SJCRH30 (cell line): ENCODE measurements around the gene SPATA31C1. TPM values are rescaled to one million over a fixed set of nuclear protein-coding genes. Genes with fewer than 3 reads are reported as not detected.
A peak's percentile ranks its signal among the peaks of the same experiment; 100 is the strongest.

Source experiments
- DNase-seq, 2 experiments: peaks; one replicate each; pipeline ENCODE4 v3.0.0-alpha.2; 2015 to 2020
- H3K27ac ChIP-seq: fragments of 250-450 bp; sonication (Bioruptor Pico); 2 replicates; pipeline ENCODE4 v1.5.1; 2020; ENCODE audit warnings: mild to moderate bottlenecking, moderate library complexity
- H3K27me3 ChIP-seq: fragments of 250-450 bp; sonication (Bioruptor Pico); 2 replicates; pipeline ENCODE4 v1.5.1; 2020; ENCODE audit warnings: mild to moderate bottlenecking, moderate library complexity
- H3K36me3 ChIP-seq: fragments of 250-450 bp; sonication (Bioruptor Pico); 2 replicates; pipeline ENCODE4 v1.5.1; 2020; ENCODE audit warnings: mild to moderate bottlenecking, moderate library complexity
- H3K4me1 ChIP-seq: fragments of 250-450 bp; sonication (Bioruptor Pico); 2 replicates; pipeline ENCODE4 v1.5.1; 2020; ENCODE audit warnings: mild to moderate bottlenecking, moderate library complexity
- H3K4me3 ChIP-seq: fragments of 250-450 bp; sonication (Bioruptor Pico); 2 replicates; pipeline ENCODE4 v1.5.1; 2020; ENCODE audit warnings: mild to moderate bottlenecking, moderate library complexity
- H3K9me3 ChIP-seq: fragments of 250-450 bp; sonication (Bioruptor Pico); replicated peaks from 2 replicates; pipeline ENCODE4 v1.5.1; 2020; ENCODE audit warnings: mild to moderate bottlenecking, moderate library complexity
- total RNA-seq: library from RNA; depleted of rRNA; stranded (reverse); fragments of >200 nt; shearing (Covaris generic); gene quantifications from 2 replicates; pipeline ENCODE4 v1.2.3, GENCODE V29; 2014

Gene SPATA31C1
- total RNA-seq, 1 experiment from 2014 or later: 0.14 TPM

GRCh38 chr9:87882627-87883026 lies 35.1 kb upstream of the SPATA31C1 start, which contains the start of gene SPATA31E1:
Gene SPATA31E1 (plus strand): TSS chr9:87882877. CDS start chr9:87882892, 15 bp downstream.
- no peaks in the 10 kb centered on the region for H3K9me3 ChIP-seq
- H3K27ac ChIP-seq: no peak within 1 kb of the TSS
- H3K4me3 ChIP-seq: no peak within 1 kb of the TSS
- no peak for DNase-seq
- no peaks in the 10 kb centered on the region for H3K36me3 ChIP-seq
- no peaks in the 10 kb centered on the region for H3K27me3 ChIP-seq
- no peaks in the 10 kb centered on the region for H3K4me1 ChIP-seq

DNA sequence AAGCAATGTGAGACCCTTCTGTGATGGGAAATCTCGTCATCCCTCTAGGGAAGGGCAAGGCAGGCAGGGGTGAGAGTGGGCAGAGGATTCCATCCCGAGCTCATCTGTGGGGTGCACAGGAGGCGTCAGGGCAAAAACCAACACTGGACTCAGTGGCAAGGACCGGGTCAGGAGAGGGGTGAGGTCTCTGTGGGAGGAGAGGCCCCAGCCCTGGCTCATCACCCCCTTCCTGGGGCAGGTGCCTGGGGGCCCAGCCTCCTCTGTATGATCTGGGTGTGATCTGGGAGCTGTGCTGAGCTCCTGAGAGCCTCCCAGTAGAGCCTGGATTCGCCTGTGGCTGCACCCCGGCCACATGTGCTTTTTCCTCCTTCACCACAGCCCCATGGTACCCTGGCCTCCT lies 34.5 kb upstream of the SPATA31C1 start:
- no peaks in the 10 kb centered on the region for H3K4me1 ChIP-seq
- H3K4me3 ChIP-seq: no peak overlapping the region

GRCh38 chr9:87883990-87884389 lies 33.8 kb upstream of the SPATA31C1 start:
- no peaks in the 10 kb centered on the region for H3K36me3 ChIP-seq
- H3K27me3 ChIP-seq: no peaks in the 10 kb centered on the region
- H3K4me1 ChIP-seq: no peaks in the 10 kb centered on the region
- no peak overlapping the region for H3K4me3 ChIP-seq
- peak in 1 of 2 experiments; percentile 39 for DNase-seq
- no peak overlapping the region for H3K27ac ChIP-seq
- no peaks in the 10 kb centered on the region for H3K9me3 ChIP-seq

More for the DNA sequence above, 34.5 kb upstream of the SPATA31C1 start:
- Histone ChIP-seq H3K27ac (no peak overlapping the region), H3K36me3 (no peaks in the 10 kb centered on the region), H3K27me3 (no peaks in the 10 kb centered on the region), H3K9me3 (no peaks in the 10 kb centered on the region)
- DNase-seq: no peak

- Histone ChIP-seq H3K4me1 (no peaks in the 10 kb centered on the region), H3K4me3 (no peak overlapping the region), H3K9me3 (no peaks in the 10 kb centered on the region), H3K27me3 (no peaks in the 10 kb centered on the region), H3K36me3 (no peaks in the 10 kb centered on the region), H3K27ac (no peak overlapping the region)
- DNase-seq: no peak
Observed at GRCh38 chr9:87884578-87885459, 32.9 kb upstream of the SPATA31C1 start.

GRCh38 chr9:87885484-87886189 lies 32.1 kb upstream of the SPATA31C1 start:
- Histone ChIP-seq H3K4me3 (no peak overlapping the region), H3K27me3 (no peaks in the 10 kb centered on the region), H3K36me3 (no peaks in the 10 kb centered on the region)

GRCh38 chr9:87886210-87886932 lies 31.4 kb upstream of the SPATA31C1 start:
- no peaks in the 10 kb centered on the region for H3K27me3 ChIP-seq
- no peak overlapping the region for H3K27ac ChIP-seq
- H3K9me3 ChIP-seq: no peaks in the 10 kb centered on the region
- no peaks in the 10 kb centered on the region for H3K4me1 ChIP-seq
- no peak for DNase-seq
- no peak overlapping the region for H3K4me3 ChIP-seq
- H3K36me3 ChIP-seq: no peaks in the 10 kb centered on the region

More at GRCh38 chr9:87885484-87886189, 32.1 kb upstream of the SPATA31C1 start:
- H3K9me3 ChIP-seq: no peaks in the 10 kb centered on the region
- no peak overlapping the region for H3K27ac ChIP-seq
- no peaks in the 10 kb centered on the region for H3K4me1 ChIP-seq
- DNase-seq: no peak

- H3K27me3 ChIP-seq: no peaks in the 10 kb centered on the region
- DNase-seq: no peak
Observed at GRCh38 chr9:87886933-87887505, 30.7 kb upstream of the SPATA31C1 start.

DNA sequence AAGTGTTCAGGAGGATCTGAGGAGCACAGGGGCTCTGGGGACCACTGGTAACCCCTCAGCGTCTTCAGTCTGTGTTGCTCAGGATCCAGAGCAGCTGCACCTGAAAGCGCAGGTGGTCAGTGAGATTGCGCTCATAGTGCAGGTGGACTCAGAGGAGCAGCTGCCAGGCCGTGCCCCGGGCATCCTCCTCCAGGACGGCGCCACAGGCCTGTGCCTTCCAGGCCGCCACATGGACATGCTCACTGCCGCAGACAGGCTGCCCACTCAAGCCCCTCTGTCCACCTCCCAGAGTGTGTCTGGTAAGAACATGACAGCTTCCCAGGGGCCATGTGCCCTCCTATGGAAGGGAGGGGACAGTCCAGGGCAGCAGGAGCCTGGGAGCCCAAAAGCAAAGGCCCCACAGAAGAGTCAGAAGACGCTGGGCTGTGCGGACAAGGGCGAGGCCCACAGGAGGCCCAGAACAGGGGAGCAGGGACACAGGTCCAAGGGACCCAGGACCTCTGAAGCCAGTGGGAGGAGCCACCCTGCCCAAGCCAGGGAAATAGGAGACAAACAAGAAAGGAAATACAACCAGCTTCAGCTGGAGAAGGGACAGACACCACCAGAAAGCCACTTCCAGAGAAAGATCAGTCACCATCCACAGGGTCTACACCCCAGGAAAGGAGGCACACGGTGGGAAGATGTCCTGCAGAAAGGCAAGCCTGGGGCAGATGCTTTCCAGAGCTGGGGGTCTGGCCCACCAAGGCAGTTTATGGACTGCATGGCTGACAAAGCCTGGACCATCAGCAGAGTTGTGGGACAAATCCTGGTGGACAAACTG lies 29.9 kb upstream of the SPATA31C1 start:
- Histone ChIP-seq H3K4me1 (no peaks in the 10 kb centered on the region), H3K4me3 (no peak overlapping the region), H3K27ac (no peak overlapping the region), H3K36me3 (no peaks in the 10 kb centered on the region), H3K27me3 (no peaks in the 10 kb centered on the region), H3K9me3 (no peaks in the 10 kb centered on the region)
- DNase-seq: no peak

More at GRCh38 chr9:87886933-87887505, 30.7 kb upstream of the SPATA31C1 start:
- H3K36me3 ChIP-seq: no peaks in the 10 kb centered on the region
- no peak overlapping the region for H3K4me3 ChIP-seq
- H3K27ac ChIP-seq: no peak overlapping the region
- H3K9me3 ChIP-seq: no peaks in the 10 kb centered on the region
- H3K4me1 ChIP-seq: no peaks in the 10 kb centered on the region

GRCh38 chr9:87888501-87888900 lies 29.3 kb upstream of the SPATA31C1 start:
- Histone ChIP-seq H3K9me3 (no peaks in the 10 kb centered on the region), H3K27ac (no peak overlapping the region), H3K4me1 (no peaks in the 10 kb centered on the region), H3K36me3 (no peaks in the 10 kb centered on the region), H3K4me3 (no peak overlapping the region), H3K27me3 (no peaks in the 10 kb centered on the region)
- no peak for DNase-seq

DNA sequence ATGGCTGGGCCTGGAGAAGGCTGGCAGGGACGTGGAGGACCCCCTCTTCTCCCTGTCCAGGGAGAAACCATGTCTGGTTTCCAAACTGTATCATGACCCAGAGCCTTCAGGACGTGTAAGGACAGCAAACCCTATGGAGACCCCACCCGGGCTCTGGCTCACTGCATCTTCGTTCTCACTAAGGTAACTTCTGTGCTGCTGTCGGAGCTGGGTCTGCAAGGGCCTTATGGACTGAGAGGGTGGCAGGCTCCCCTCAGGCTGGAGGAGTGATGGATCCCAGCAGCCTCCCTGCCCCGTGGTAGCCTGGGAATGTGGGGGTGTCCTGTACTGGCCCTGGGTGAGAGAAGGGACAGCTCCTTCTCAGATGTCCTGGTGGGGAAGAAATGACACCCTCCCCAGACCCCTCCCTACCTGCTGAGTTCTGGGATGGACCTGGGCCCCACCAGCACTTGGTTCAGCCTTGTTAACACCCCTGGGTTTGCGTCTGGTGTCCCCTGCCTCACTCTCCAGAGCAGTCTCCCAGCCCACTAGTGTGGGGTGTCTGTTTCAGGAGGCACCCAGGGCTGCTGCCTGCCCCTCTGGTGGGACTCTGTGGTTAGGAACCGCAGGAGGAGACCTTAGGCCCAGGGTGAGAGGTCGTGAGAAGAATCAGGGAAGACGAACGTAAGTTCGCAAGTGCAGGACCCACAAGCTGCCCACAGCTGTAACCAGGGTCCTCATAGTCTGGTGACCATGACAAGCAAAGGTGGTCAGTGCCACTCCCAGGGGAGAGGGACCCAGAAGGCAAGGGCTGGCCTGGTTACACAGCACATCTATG lies 28.5 kb upstream of the SPATA31C1 start:
- no peaks in the 10 kb centered on the region for H3K9me3 ChIP-seq
- no peaks in the 10 kb centered on the region for H3K4me1 ChIP-seq
- H3K36me3 ChIP-seq: no peaks in the 10 kb centered on the region
- no peak overlapping the region for H3K4me3 ChIP-seq
- no peak overlapping the region for H3K27ac ChIP-seq
- DNase-seq: no peak
- H3K27me3 ChIP-seq: no peaks in the 10 kb centered on the region

GRCh38 chr9:87889882-87890252 lies 27.9 kb upstream of the SPATA31C1 start:
- no peak for DNase-seq
- Histone ChIP-seq H3K9me3 (no peaks in the 10 kb centered on the region), H3K4me1 (no peaks in the 10 kb centered on the region), H3K36me3 (no peaks in the 10 kb centered on the region), H3K27me3 (no peaks in the 10 kb centered on the region), H3K4me3 (no peak overlapping the region), H3K27ac (no peak overlapping the region)

DNA sequence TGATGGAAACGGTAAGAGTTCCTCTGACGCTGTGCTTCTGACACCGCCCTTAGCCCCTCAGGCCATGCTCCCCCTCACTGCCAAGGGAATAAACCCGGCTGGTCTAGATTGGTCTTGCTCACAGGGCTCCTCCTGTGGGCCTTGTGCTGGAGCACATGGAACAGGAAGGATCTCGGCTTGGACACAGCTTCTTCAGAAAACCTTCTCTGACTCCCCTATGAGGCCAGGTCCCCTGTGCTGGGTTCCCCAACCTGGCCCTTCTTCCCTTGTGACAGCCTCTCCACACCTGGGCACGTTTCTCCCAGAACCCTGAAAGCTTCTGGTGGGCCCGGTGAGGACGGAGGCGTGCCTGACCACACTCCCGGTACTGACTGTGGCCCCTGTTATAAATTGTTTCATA lies 26.9 kb upstream of the SPATA31C1 start:
- H3K27me3 ChIP-seq: no peaks in the 10 kb centered on the region
- H3K36me3 ChIP-seq: no peaks in the 10 kb centered on the region
- no peak overlapping the region for H3K4me3 ChIP-seq
- no peaks in the 10 kb centered on the region for H3K4me1 ChIP-seq
- H3K27ac ChIP-seq: no peak overlapping the region
- H3K9me3 ChIP-seq: no peaks in the 10 kb centered on the region
- no peak for DNase-seq

GRCh38 chr9:87891754-87892153 lies 26.0 kb upstream of the SPATA31C1 start:
- H3K27ac ChIP-seq: no peak overlapping the region
- H3K4me3 ChIP-seq: no peak overlapping the region
- no peaks in the 10 kb centered on the region for H3K27me3 ChIP-seq
- no peak for DNase-seq
- H3K36me3 ChIP-seq: no peaks in the 10 kb centered on the region
- no peaks in the 10 kb centered on the region for H3K4me1 ChIP-seq
- H3K9me3 ChIP-seq: no peaks in the 10 kb centered on the region
